HG03521 (cell line): ENCODE results near the gene CALHM6.

Source experiments
- ATAC-seq: cut with Tn5 transposase; IDR thresholded peaks from one replicate; pipeline ENCODE4 v1.9.1; 2021; ENCODE audit warnings: mild to moderate bottlenecking, moderate library complexity; ENCODE audit not compliant: unreplicated experiment

Gene CALHM6

DNA sequence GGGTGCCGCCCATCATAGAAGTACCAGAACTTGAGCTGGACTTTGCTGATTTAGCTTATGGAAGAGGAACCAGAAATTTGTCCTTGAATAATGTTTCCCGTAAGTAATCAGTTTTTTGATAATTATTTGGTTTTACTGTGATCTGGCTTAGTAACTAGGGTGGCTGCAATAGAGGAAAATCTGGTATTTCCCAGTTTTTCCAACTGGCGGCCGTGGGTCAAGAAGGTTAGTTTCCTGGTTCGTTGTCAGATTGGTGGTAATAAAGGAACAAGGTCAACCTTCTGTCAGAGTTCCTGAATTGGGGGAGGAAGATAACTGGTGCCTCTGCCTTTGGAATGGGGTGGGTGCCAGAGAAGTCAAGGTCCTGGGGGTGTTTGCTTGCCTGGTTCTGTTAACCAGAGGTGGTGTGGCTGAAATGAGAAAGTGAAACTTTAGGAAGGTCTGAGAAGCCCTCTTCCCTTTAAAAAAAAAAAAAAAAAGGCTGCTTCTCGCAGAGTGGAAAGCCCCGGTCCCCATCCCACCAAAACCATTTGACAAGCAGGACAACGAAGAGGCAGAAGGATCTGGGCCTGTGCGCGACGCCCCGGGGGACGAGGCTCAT, at the start of gene CALHM6:
CALHM6 (plus strand) TSS at position 45 of the 601 bp plus-strand sequence; CDS start at position 600, 555 bp downstream.
- ATAC-seq: no peak

DNA sequence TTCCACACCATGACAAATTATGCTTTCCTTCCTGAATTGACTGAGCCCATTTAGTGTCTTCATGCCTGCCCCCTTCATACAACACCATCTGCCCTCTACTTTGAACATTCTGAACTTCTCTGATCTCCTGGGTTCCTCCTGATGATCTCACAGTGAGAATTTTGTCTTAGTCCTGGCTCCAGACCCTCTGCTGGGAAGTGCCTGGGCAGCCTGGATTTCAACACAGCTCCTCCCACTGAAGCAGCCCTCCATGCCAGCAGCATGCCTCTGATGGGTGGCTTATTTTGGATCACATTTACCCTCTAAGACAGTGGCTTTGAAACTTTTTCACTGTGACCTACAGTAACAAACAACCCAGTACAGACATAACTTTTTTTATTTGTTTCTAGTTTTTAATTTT, 48.9 kb upstream of the CALHM6 start:
- ATAC-seq: no peak

- ATAC-seq: no peak
Observed at GRCh38 chr6:116413357-116413756, 47.8 kb upstream of the CALHM6 start.

- no peak for ATAC-seq
Observed at GRCh38 chr6:116417661-116418060, 43.5 kb upstream of the CALHM6 start.

GRCh38 chr6:116419069-116419786, 41.9 kb upstream of the CALHM6 start:
- no peak for ATAC-seq

- ATAC-seq: no peak
Observed at GRCh38 chr6:116420341-116420740, 40.8 kb upstream of the CALHM6 start.

GRCh38 chr6:116422238-116422637, 38.9 kb upstream of the CALHM6 start:
- no peak for ATAC-seq

- ATAC-seq: no peak
Observed at GRCh38 chr6:116424001-116424400, 37.2 kb upstream of the CALHM6 start.

DNA sequence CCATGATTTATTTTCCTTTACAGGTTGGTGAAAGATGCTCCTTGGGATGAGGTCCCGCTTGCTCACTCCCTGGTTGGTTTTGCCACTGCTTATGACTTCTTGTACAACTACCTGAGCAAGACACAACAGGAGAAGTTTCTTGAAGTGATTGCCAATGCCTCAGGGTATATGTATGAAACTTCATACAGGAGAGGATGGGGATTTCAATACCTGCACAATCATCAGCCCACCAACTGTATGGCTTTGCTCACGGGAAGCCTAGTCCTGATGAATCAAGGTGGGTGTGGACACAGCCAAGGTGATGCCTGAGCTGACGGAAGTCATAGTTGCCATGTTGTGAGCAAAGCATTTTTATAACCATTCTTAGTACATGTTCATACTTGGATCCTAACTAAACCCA, 34.6 kb upstream of the CALHM6 start:
- no peak for ATAC-seq

DNA sequence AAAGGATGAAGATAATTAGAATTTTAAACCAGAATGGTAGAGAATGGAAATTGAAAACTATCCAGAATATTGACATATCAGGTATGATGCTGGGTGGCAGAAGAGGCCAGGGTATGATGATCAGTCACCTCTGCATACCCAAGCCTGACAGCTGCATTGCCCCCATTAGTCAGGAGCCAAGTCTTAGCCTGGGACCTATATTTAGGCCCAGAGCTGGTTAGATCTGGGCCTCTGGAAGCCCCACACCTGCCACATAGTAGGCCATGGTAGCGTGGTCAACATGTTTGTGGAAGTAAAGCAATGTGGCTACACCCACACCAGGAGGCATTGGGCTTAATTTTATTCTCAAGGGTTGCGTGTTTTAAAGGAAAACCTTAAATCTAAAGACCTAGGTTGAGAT, 32.1 kb upstream of the CALHM6 start:
- no peak for ATAC-seq

- ATAC-seq: no peak
Observed at GRCh38 chr6:116430860-116431259, 30.3 kb upstream of the CALHM6 start.

- ATAC-seq: no peak
Observed at GRCh38 chr6:116431964-116432595, 29.1 kb upstream of the CALHM6 start.

GRCh38 chr6:116433206-116433712, 27.9 kb upstream of the CALHM6 start:
- ATAC-seq: no peak

DNA sequence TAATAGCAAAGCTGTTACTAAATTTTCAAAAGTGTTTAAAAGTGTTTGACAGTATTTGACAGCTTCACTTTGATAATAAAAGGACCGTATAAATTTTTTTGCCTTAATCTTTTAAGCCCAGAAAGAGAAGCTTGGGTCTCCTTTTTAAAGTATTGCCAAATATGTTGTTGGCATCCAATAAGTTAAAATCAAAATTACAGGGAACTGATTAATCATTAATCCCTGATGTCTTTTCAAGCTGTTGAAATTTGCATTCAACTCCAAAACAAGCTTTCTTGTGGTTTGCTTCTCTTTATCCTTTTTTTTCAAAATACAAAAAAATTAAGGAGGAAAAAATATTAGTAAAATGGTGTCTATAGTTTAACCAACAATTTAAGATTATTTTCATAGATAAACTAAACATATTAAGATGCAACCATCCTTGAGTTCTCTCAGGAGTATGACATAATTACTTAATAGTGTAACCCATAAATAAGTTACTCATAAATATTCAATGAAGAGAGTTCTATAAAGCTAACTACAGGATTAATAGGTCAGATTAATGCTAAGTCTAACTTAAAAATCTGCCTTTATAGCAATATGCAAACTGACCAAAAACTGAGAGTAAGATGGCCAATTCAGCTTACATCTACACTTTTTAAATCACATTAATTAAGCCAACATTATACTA, 27.0 kb upstream of the CALHM6 start:
- no peak for ATAC-seq

DNA sequence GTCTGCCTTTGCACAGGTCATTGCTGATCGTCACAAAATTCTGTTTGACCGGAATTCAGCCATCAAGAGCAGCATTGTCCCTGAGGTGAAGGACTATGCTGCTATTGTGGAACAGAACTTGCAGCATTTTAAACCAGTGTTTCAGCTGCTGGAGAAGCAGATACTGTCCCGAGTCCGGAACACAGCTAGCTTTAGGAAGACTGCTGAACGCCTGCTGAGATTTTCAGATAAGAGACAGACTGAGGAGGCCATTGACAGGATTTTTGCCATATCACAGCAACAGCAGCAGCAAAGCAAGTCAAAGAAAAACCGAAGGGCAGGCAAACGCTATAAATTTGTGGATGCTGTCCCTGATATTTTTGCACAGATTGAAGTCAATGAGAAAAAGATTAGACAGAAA, 24.6 kb upstream of the CALHM6 start:
- ATAC-seq: no peak

DNA sequence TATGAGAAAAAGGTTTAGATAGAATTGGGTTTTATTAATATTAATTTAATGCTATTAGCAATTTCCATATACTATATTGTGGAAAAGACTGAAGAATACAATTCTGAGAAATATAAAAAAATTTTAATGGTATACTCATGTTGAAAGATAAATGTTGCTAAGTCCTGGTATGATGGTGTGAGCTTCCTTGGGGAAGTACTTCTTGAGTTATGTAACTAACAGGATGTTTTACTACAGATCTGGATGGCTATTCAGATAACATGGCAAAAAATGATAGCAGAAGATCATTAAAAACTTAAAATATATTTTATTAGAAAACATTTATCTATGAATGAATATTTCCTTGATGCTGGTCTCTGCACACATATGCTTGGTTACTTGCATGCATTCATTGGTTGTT, 23.5 kb upstream of the CALHM6 start:
- no peak for ATAC-seq

GRCh38 chr6:116438590-116439448, 22.4 kb upstream of the CALHM6 start:
- no peak for ATAC-seq

- ATAC-seq: no peak
Observed at GRCh38 chr6:116439522-116440051, 21.6 kb upstream of the CALHM6 start.

GRCh38 chr6:116443105-116443504, 18.1 kb upstream of the CALHM6 start:
- no peak for ATAC-seq

GRCh38 chr6:116444092-116444491, 17.1 kb upstream of the CALHM6 start:
- peak; percentile 50 for ATAC-seq
